H9 (cell line): ENCODE measurements around the gene EIF4E. TPM values are rescaled to one million over a fixed set of nuclear protein-coding genes. Genes with fewer than 3 reads are reported as not detected.

ENCODE experiments used
- DNase-seq: peaks from one replicate; pipeline ENCODE4 v3.0.0-alpha.2; 2017
- H2AFZ ChIP-seq: one replicate; pipeline ENCODE4 v1.6.1; 2013; ENCODE audit warnings: mild to moderate bottlenecking, low read length, control low read depth, moderate library complexity
- H2AK5ac ChIP-seq: 2 replicates; pipeline ENCODE4 v1.6.1; 2013; ENCODE audit warnings: low read length, control low read depth, mixed read lengths; ENCODE audit not compliant: insufficient read length
- H2BK120ac ChIP-seq: one replicate; pipeline ENCODE4 v1.6.1; 2013; ENCODE audit warnings: low read depth, mild to moderate bottlenecking, low read length, control low read depth, inconsistent platforms; ENCODE audit not compliant: poor library complexity, severe bottlenecking
- H2BK12ac ChIP-seq: 2 replicates; pipeline ENCODE4 v1.6.1; 2013; ENCODE audit warnings: low read length, control low read depth, mixed read lengths, low read depth; ENCODE audit not compliant: insufficient read length
- H2BK15ac ChIP-seq: 2 replicates; pipeline ENCODE4 v1.6.1; 2013; ENCODE audit warnings: low read depth, low read length, control low read depth
- H2BK20ac ChIP-seq: one replicate; pipeline ENCODE4 v1.6.1; 2013; ENCODE audit warnings: low read depth, mild to moderate bottlenecking, low read length, control low read depth, inconsistent platforms; ENCODE audit not compliant: poor library complexity, severe bottlenecking
- H2BK5ac ChIP-seq: 2 replicates; pipeline ENCODE4 v1.6.1; 2013; ENCODE audit warnings: low read length, control low read depth, mixed read lengths; ENCODE audit not compliant: insufficient read length
- H3K14ac ChIP-seq: 2 replicates; pipeline ENCODE4 v1.6.1; 2013; ENCODE audit warnings: low read length, control low read depth; ENCODE audit not compliant: insufficient read depth
- H3K18ac ChIP-seq: 2 replicates; pipeline ENCODE4 v1.6.1; 2013; ENCODE audit warnings: low read depth, mild to moderate bottlenecking, mixed read lengths, low read length, control low read depth; ENCODE audit not compliant: insufficient read length
- H3K23ac ChIP-seq: 2 replicates; pipeline ENCODE4 v1.6.1; 2013; ENCODE audit warnings: low read length, control low read depth, mixed read lengths, low read depth; ENCODE audit not compliant: insufficient read length
- H3K23me2 ChIP-seq: 2 replicates; pipeline ENCODE4 v1.6.1; 2013; ENCODE audit warnings: low read depth, mild to moderate bottlenecking, mixed read lengths, low read length, control low read depth; ENCODE audit not compliant: insufficient read length, poor library complexity, severe bottlenecking
- H3K27ac ChIP-seq: 2 replicates; pipeline ENCODE4 v1.5.1; 2013; ENCODE audit warnings: low read length, control low read depth, mixed read lengths, low read depth; ENCODE audit not compliant: insufficient read length
- H3K27me3 ChIP-seq: 2 replicates; pipeline ENCODE4 v1.6.1; 2013; ENCODE audit warnings: low read length, control low read depth, inconsistent platforms; ENCODE audit not compliant: insufficient read depth
- H3K4ac ChIP-seq: 2 replicates; pipeline ENCODE4 v1.6.1; 2013; ENCODE audit warnings: low read depth, mild to moderate bottlenecking, control low read depth, inconsistent platforms, low read length, moderate library complexity
- H3K4me1 ChIP-seq: 2 replicates; pipeline ENCODE4 v1.6.1; 2013; ENCODE audit warnings: low read length, control low read depth, inconsistent platforms; ENCODE audit not compliant: insufficient read depth
- H3K4me2 ChIP-seq: 2 replicates; pipeline ENCODE4 v1.6.1; 2013; ENCODE audit warnings: low read length, control low read depth, mixed read lengths; ENCODE audit not compliant: insufficient read length, insufficient read depth
- H3K56ac ChIP-seq: 2 replicates; pipeline ENCODE4 v1.6.1; 2013; ENCODE audit warnings: low read depth, mild to moderate bottlenecking, mixed read lengths, low read length, control low read depth; ENCODE audit not compliant: insufficient read length
- H3K79me1 ChIP-seq: 2 replicates; pipeline ENCODE4 v1.6.1; 2013; ENCODE audit warnings: low read depth, mild to moderate bottlenecking, moderate library complexity, low read length, control low read depth, inconsistent platforms; ENCODE audit not compliant: insufficient read depth, poor library complexity, severe bottlenecking
- H3K79me2 ChIP-seq: 2 replicates; pipeline ENCODE4 v1.6.1; 2013; ENCODE audit warnings: low read length, control low read depth, inconsistent platforms; ENCODE audit not compliant: insufficient read depth
- H3K9ac ChIP-seq: 2 replicates; pipeline ENCODE4 v1.6.1; 2013; ENCODE audit warnings: low read length, control low read depth, mixed read lengths; ENCODE audit not compliant: insufficient read length; ENCODE audit errors: extremely low read depth
- H3K9me3 ChIP-seq: one replicate; pipeline ENCODE4 v1.6.1; 2013; ENCODE audit warnings: low read depth, low read length, inconsistent platforms; ENCODE audit not compliant: control insufficient read depth
- H3T11ph ChIP-seq: one replicate; pipeline ENCODE4 v1.6.1; 2013; ENCODE audit warnings: mild to moderate bottlenecking, low read length, control low read depth, inconsistent platforms
- H4K20me1 ChIP-seq: one replicate; pipeline ENCODE4 v1.6.1; 2013; ENCODE audit not compliant: control insufficient read depth, insufficient read length, insufficient read depth
- H4K5ac ChIP-seq: 2 replicates; pipeline ENCODE4 v1.6.1; 2013; ENCODE audit warnings: low read depth, mild to moderate bottlenecking, mixed read lengths, low read length, control low read depth; ENCODE audit not compliant: insufficient read length
- H4K8ac ChIP-seq: replicated peaks from 2 replicates; pipeline ENCODE4 v1.6.1; 2013; ENCODE audit warnings: low read length, control low read depth, mixed read lengths, low read depth; ENCODE audit not compliant: insufficient read length
- H4K91ac ChIP-seq: 2 replicates; pipeline ENCODE4 v1.6.1; 2013; ENCODE audit warnings: low read depth, mild to moderate bottlenecking, moderate library complexity, mixed read lengths, low read length, control low read depth; ENCODE audit not compliant: insufficient read length
- H3K27ac Mint-ChIP-seq, 3 experiments: 2 replicates in 2 of 3; 3 replicates in 1 of 3; pipeline ENCODE4 v1.8.0; 2020 to 2021; ENCODE audit warnings: mixed read lengths in 3 of 3, mild to moderate bottlenecking in 1 of 3, moderate library complexity in 1 of 3
- H3K27me3 Mint-ChIP-seq: 2 replicates; pipeline ENCODE4 v1.8.0; 2021; ENCODE audit warnings: low read depth, mild to moderate bottlenecking, moderate library complexity, mixed read lengths
- H3K36me3 Mint-ChIP-seq, 3 experiments: 2 replicates in 2 of 3; 3 replicates in 1 of 3; pipeline ENCODE4 v1.8.0; 2020 to 2021; ENCODE audit warnings: low read depth in 3 of 3, mixed read lengths in 3 of 3; ENCODE audit not compliant: insufficient read depth in 1 of 3
- H3K4me1 Mint-ChIP-seq, 2 experiments: 2 replicates each; pipeline ENCODE4 v1.8.0; 2020; ENCODE audit warnings: mixed read lengths in 2 of 2
- H3K4me3 Mint-ChIP-seq, 2 experiments: 2 replicates in 1 of 2; 3 replicates in 1 of 2; pipeline ENCODE4 v1.8.0; 2020 to 2021; ENCODE audit warnings: mild to moderate bottlenecking in 2 of 2, mixed read lengths in 2 of 2, moderate library complexity in 1 of 2
- H3K9me3 Mint-ChIP-seq, 2 experiments: 2 replicates in 1 of 2; 3 replicates in 1 of 2; pipeline ENCODE4 v1.8.0; 2020; ENCODE audit warnings: mild to moderate bottlenecking in 2 of 2, mixed read lengths in 2 of 2, moderate library complexity in 1 of 2
- CTCF ChIP-seq: fragments of 200-600 bp; sonication (generic); conservative IDR thresholded peaks from 3 replicates; pipeline ENCODE4 v1.8.0; 2021; ENCODE audit warnings: antibody characterized with exemption, mild to moderate bottlenecking
- WGBS: extraction: QIAGEN DNeasy Blood & Tissue Kit; methylation state at CpG from one replicate; pipeline ENCODE4 v1.1.7; 2013; ENCODE audit warnings: missing lambda C conversion rate, low lambda C conversion rate, mixed read lengths; ENCODE audit not compliant: insufficient read length; ENCODE audit errors: extremely low coverage; 5-methylcytosine and 5-hydroxymethylcytosine counted together
- total RNA-seq: library from RNA; stranded (reverse); gene quantifications from 2 replicates; pipeline ENCODE4 v1.2.1, GENCODE V29; 2021

The EIF4E gene
- total RNA-seq, 1 experiment from 2014 or later, result 163 TPM

- H2BK120ac ChIP-seq, result no peak overlapping the region
- H3K27me3 ChIP-seq, result no peaks in the 10 kb centered on the region
- H3K9me3 ChIP-seq, result no peaks in the 10 kb centered on the region
- H2AFZ ChIP-seq, result no peak overlapping the region
- H4K20me1 ChIP-seq, result no peaks in the 10 kb centered on the region
- H3T11ph ChIP-seq, result no peak overlapping the region
- Mint-ChIP-seq H3K4me1 (peaks cover 37 to 42% of the 10 kb centered on the region in 2 experiments), H3K9me3 (no peaks in the 10 kb centered on the region), H3K36me3 (peaks cover 0 to 3% (median 0%) of the 10 kb centered on the region in 3 experiments; a peak in 3 of 7 replicates), H3K4me3 (peak overlapping the region in 1 of 2 experiments; percentile 18; a peak in 2 of 5 replicates), H3K27me3 (no peaks in the 10 kb centered on the region), H3K27ac (peak overlapping the region; percentile 1 to 90 (median 10); a peak in 5 of 7 replicates)
- TF ChIP-seq CTCF, result no peak
- H4K91ac ChIP-seq, result no peak overlapping the region
- H3K4me1 ChIP-seq, result peaks cover 2% of the 10 kb centered on the region; the same call in 1 of the 2 replicates
- H2BK12ac ChIP-seq, result no peak overlapping the region
- H2BK15ac ChIP-seq, result no peak overlapping the region
- H3K79me2 ChIP-seq, result peaks cover 67% of the 10 kb centered on the region
- no peak overlapping the region for H3K18ac ChIP-seq
- H3K9ac ChIP-seq, result no peak overlapping the region
- H3K23me2 ChIP-seq, result no peaks in the 10 kb centered on the region
- no peak overlapping the region for H4K8ac ChIP-seq
- H2AK5ac ChIP-seq, result no peak overlapping the region
- H3K14ac ChIP-seq, result no peak overlapping the region
- peaks cover 6% of the 10 kb centered on the region for H3K79me1 ChIP-seq
- no peak overlapping the region for H3K4me2 ChIP-seq
- H3K23ac ChIP-seq, result no peak overlapping the region
- no peak overlapping the region for H3K56ac ChIP-seq
- no peak overlapping the region for H3K4ac ChIP-seq
- no CpG with 5 or more reads among the region's 5 CpGs for WGBS
- H2BK20ac ChIP-seq, result no peak overlapping the region
- no peak for DNase-seq
- no peak overlapping the region for H2BK5ac ChIP-seq
- no peak overlapping the region for H4K5ac ChIP-seq
- no peak overlapping the region for H3K27ac ChIP-seq
These were observed 19.1 kb downstream of the EIF4E start for GRCh38 chr4:98909646-98910401.
